GM12892 (cell line): ENCODE data around the gene SYK.

Experiments used
- POLR2A ChIP-seq: IDR thresholded peaks from 2 replicates; pipeline ENCODE4 v1.6.1; 2011; ENCODE audit warnings: low read depth, low read length, control low read depth
- POLR2AphosphoS5 ChIP-seq: IDR thresholded peaks from 2 replicates; pipeline ENCODE4 v1.6.1; 2011; ENCODE audit warnings: low read depth, low read length, control low read depth
- TAF1 ChIP-seq: IDR thresholded peaks from 2 replicates; pipeline ENCODE4 v1.6.1; 2011; ENCODE audit warnings: low read depth, mild to moderate bottlenecking, control low read depth, low read length, borderline replicate concordance

GRCh38 chr9:90830977-90831376 is 29.4 kb downstream of the SYK start:
- TF ChIP-seq POLR2AphosphoS5 = 0 out of 2 replicates have a peak, but pooled peaks have one; percentile 37
- no peak for TF ChIP-seq POLR2A
- TF ChIP-seq TAF1 = no peak
